Measurements from ENCODE around the gene TMCC1. TPM values are rescaled to one million over a fixed set of nuclear protein-coding genes. Genes with fewer than 3 reads are reported as not detected.

Gene TMCC1
- total RNA-seq, 2 donors from 2014 or later: 41.0 to 51.1 TPM

DNA sequence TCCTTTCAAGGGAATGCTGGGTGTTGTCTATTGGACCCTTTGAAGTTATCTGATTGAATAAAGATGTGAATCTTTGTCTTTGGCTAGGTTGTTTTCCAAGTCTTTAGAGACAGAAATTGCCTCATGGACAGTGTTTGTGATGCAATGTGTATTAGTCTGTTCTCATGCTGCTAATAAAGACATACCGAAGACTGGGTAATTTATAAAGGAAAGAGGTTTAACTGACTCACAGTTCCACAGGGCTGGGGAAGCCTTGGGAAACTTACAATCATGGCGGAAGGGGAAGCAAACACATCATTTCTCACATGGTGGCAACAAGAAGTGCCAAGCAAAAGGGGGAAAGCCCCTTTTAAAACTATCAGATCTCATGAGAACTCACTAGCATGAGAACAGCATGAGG, 198.3 kb downstream of the TMCC1 start:
- no peak overlapping the region for H3K4me3 Mint-ChIP-seq
- Histone ChIP-seq H3K4me1 (ENCODE audit: control insufficient read depth, insufficient read depth, low read length) (peaks cover 10% of the 10 kb centered on the region), H3K27me3 (ENCODE audit: control insufficient read depth, insufficient read depth, low read length, poor library complexity, severe bottlenecking) (no peaks in the 10 kb centered on the region), H3K9me3 (ENCODE audit: control insufficient read depth, low read length) (peaks cover 66% of the 10 kb centered on the region), H3K9ac (ENCODE audit: extremely low read depth, low read length, poor library complexity, severe bottlenecking) (no peak overlapping the region), H3K4me3 (ENCODE audit: low read length) (peak overlapping the region; percentile 66), H3K36me3 (ENCODE audit: control insufficient read depth, insufficient read depth, low read length) (peaks cover 20% of the 10 kb centered on the region), H3K27ac (ENCODE audit: low read depth, low read length) (no peak overlapping the region)
- DNase-seq: no peak
- H3K9me3 Mint-ChIP-seq: peaks cover 56% of the 10 kb centered on the region
- H3K27ac Mint-ChIP-seq: peak overlapping the region; percentile 45
- peaks cover 22% of the 10 kb centered on the region for H3K4me1 Mint-ChIP-seq
- TF ChIP-seq, protein P1, sequence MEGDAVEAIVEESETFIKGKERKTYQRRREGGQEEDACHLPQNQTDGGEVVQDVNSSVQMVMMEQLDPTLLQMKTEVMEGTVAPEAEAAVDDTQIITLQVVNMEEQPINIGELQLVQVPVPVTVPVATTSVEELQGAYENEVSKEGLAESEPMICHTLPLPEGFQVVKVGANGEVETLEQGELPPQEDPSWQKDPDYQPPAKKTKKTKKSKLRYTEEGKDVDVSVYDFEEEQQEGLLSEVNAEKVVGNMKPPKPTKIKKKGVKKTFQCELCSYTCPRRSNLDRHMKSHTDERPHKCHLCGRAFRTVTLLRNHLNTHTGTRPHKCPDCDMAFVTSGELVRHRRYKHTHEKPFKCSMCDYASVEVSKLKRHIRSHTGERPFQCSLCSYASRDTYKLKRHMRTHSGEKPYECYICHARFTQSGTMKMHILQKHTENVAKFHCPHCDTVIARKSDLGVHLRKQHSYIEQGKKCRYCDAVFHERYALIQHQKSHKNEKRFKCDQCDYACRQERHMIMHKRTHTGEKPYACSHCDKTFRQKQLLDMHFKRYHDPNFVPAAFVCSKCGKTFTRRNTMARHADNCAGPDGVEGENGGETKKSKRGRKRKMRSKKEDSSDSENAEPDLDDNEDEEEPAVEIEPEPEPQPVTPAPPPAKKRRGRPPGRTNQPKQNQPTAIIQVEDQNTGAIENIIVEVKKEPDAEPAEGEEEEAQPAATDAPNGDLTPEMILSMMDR (conservative IDR thresholded peaks at IDR 0.05): no peak
- 94 to 96% methylated on average over 2 of the region's 2 CpGs for WGBS, 2 experiments (ENCODE audit: insufficient coverage in 1 of 2, insufficient read length in 1 of 2)
- no peaks in the 10 kb centered on the region for H3K27me3 Mint-ChIP-seq (ENCODE audit: insufficient read depth)
- H3K36me3 Mint-ChIP-seq (ENCODE audit: low read depth): peaks cover 42% of the 10 kb centered on the region

DNA sequence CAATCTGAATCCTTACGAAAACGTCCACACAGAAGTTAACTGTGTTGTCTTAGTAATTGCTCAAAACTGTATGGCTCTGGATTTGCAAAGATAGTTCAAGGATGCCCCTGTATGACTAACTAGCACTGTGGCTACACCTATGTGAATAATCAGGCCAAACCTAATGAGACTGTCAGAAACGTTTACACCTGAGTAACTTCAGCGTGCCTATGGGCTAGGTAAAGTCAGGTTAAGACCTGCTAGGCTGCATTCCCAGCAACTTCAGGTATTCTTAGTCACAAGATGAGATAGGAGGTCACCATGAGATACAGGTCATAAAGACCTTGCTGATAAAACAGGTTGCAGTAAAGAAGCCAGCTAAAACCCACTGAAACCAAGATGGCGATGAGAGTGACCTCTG, 199.3 kb downstream of the TMCC1 start:
- 93 to 96% methylated on average over 2 to 5 of the region's 5 CpGs for WGBS, 2 experiments (ENCODE audit: insufficient coverage in 1 of 2, insufficient read length in 1 of 2)
- H3K4me3 ChIP-seq (ENCODE audit: low read length): peak overlapping the region; percentile 51
- no peak overlapping the region for H3K9ac ChIP-seq (ENCODE audit: extremely low read depth, low read length, poor library complexity, severe bottlenecking)
- peaks cover 66% of the 10 kb centered on the region for H3K9me3 ChIP-seq (ENCODE audit: control insufficient read depth, low read length)
- DNase-seq: no peak
- Mint-ChIP-seq H3K36me3 (ENCODE audit: low read depth) (peaks cover 42% of the 10 kb centered on the region), H3K27me3 (ENCODE audit: insufficient read depth) (no peaks in the 10 kb centered on the region), H3K9me3 (peaks cover 56% of the 10 kb centered on the region), H3K4me3 (no peak overlapping the region), H3K4me1 (peaks cover 23% of the 10 kb centered on the region), H3K27ac (no peak overlapping the region)
- TF ChIP-seq, protein P1 (conservative IDR thresholded peaks at IDR 0.05): no peak
- H3K4me1 ChIP-seq (ENCODE audit: control insufficient read depth, insufficient read depth, low read length): peaks cover 13% of the 10 kb centered on the region
- peaks cover 20% of the 10 kb centered on the region for H3K36me3 ChIP-seq (ENCODE audit: control insufficient read depth, insufficient read depth, low read length)
- H3K27me3 ChIP-seq (ENCODE audit: control insufficient read depth, insufficient read depth, low read length, poor library complexity, severe bottlenecking): no peaks in the 10 kb centered on the region
- no peak overlapping the region for H3K27ac ChIP-seq (ENCODE audit: low read depth, low read length)

DNA sequence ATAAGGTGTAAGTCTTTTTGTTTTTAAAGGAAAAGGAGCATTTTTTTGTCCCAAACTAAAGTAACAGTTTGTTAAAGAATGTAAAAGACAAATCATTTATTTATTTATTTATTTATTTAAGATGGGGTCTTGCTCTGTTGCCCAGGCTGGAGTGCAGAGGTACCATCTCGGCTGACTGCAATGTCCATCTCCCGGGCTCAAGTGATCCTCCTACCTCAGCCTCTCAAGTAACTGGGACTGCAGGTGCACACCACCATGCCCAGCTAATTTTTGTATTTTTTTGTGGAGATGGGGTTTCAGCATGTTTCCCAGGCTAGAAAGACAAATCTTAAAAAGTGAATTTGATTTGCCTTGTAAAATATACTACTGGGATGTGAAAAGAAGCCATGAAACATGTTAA, 200.8 kb downstream of the TMCC1 start:
- Mint-ChIP-seq H3K4me1 (peaks cover 32% of the 10 kb centered on the region), H3K4me3 (no peak overlapping the region), H3K9me3 (peaks cover 48% of the 10 kb centered on the region), H3K27ac (no peak overlapping the region), H3K27me3 (ENCODE audit: insufficient read depth) (no peaks in the 10 kb centered on the region), H3K36me3 (ENCODE audit: low read depth) (peaks cover 35% of the 10 kb centered on the region)
- peaks cover 19% of the 10 kb centered on the region for H3K36me3 ChIP-seq (ENCODE audit: control insufficient read depth, insufficient read depth, low read length)
- peaks cover 54% of the 10 kb centered on the region for H3K9me3 ChIP-seq (ENCODE audit: control insufficient read depth, low read length)
- TF ChIP-seq, protein P1 (conservative IDR thresholded peaks at IDR 0.05): no peak
- WGBS, 2 experiments (ENCODE audit: insufficient coverage in 1 of 2, insufficient read length in 1 of 2): 96 to 100% methylated on average over 2 of the region's 2 CpGs
- H3K4me1 ChIP-seq (ENCODE audit: control insufficient read depth, insufficient read depth, low read length): peaks cover 18% of the 10 kb centered on the region
- no peaks in the 10 kb centered on the region for H3K27me3 ChIP-seq (ENCODE audit: control insufficient read depth, insufficient read depth, low read length, poor library complexity, severe bottlenecking)
- no peak overlapping the region for H3K9ac ChIP-seq (ENCODE audit: extremely low read depth, low read length, poor library complexity, severe bottlenecking)
- no peak overlapping the region for H3K4me3 ChIP-seq (ENCODE audit: low read length)
- no peak for DNase-seq
- H3K27ac ChIP-seq (ENCODE audit: low read depth, low read length): no peak overlapping the region

Measured in endodermal cell (in vitro differentiated cells).